GM21529 (cell line): ENCODE results near the gene PRDM9.
"Not testable (repeated sequence)": the region's sequence is repeated elsewhere in the genome, so short reads cannot be mapped to it uniquely, and the experiment has no call there.

Experiments used
- ATAC-seq: cut with Tn5 transposase; IDR thresholded peaks from one replicate; pipeline ENCODE4 v1.9.1; 2021; ENCODE audit not compliant: unreplicated experiment

PRDM9 gene

DNA sequence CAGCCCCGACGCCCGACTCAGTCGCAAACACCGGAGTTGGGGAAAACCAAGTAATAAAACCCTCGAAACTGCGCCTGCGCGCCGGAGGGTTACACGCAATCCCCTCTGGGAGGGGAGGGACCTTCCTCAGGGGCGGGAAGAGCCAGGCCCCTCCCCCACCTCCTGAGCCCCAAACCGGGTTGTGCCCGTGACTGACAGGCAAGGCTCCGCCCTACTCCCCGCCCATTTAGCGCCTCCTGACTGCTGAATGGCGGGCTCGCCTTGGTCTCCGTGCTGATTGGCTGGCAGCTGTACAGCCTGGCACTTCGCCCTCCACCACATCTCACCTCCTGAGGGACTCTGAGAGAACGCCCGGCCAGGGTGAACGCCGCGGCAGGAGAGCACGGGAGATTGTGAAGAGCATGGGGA, at the start of gene PRDM9:
TSS of gene PRDM9 (plus strand) at position 332 of the 408 bp plus-strand sequence. CDS start 1,425 bp downstream, outside the sequence.
- ATAC-seq: no peak

DNA sequence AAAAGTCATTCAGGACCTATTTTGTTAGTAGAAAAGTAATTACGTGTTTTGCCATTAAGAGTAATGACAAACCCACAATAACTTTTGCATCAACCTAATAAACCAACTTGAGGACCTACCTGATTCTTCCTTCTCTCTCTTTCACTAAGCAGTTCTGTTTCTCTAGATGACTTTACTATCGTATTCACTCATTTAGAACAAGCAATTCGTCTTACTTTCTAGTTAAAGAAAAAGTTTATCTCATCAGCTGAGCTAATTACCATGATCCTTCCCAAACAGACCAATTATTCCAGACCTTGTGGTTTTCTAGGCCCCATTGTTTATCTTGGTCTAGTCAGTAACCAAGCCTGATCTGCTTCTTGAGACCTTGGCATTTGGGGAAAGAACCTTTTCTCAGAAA, 49.6 kb upstream of the PRDM9 start:
- ATAC-seq: no peak

DNA sequence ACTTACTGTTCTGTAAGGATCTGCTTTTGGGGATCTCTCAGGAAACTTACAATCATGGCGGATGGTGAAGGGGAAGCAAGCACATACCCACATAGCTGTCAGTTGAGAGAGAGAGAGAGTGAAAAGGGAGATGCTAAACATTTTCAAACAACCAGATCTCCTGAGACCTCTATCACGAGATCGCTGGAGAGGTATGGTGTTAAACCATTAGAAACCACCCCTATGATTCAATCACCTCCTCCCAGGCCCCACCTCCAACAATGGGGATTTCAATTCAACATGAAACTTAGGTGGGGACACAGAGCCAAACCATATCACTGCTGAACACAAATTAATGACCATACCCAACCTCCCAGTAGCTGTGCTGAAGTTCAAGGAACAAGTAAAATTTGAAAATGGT, 48.2 kb upstream of the PRDM9 start:
- no peak for ATAC-seq

DNA sequence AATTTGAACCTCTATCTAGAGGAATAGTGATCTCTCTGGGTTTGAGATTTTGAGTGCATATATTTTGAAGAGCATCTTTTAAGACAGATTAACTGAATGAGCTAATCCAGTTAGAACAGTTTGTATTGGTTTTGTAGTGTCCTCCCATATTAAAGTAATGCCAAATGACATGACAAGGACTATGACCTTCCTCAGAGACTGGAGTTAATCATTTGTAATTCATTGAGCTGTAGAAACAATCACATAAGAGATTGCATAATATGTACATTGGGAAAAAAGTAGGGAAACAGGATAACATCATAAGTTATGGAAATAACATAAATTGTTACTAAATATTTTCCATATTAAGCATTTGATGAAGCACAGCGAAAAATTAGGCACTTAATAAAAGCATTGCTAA, 45.8 kb upstream of the PRDM9 start:
- ATAC-seq: no peak

DNA sequence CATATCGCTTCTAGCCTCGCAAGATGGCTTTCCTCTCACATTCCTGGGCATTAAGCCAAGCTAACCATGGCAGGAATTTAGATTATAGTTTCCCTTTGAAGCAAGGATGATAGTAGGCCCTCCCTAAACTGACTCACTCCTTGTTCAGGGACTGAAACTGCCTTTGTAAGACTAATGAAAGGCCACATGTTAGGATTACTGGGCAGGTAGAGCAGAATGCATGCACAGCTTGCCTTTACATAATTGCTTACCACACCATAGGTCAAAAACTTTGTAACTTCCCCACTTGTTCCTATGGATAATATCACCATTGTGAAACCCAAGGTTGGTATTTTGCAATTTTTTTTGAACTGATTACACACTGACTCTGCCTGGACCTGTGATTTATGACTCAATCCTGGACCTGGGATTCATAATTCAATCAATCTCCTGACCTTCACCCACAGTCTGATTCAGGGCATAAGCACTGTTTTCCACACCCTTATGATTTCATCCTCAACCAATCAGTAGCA, 41.0 kb upstream of the PRDM9 start:
- no peak for ATAC-seq

DNA sequence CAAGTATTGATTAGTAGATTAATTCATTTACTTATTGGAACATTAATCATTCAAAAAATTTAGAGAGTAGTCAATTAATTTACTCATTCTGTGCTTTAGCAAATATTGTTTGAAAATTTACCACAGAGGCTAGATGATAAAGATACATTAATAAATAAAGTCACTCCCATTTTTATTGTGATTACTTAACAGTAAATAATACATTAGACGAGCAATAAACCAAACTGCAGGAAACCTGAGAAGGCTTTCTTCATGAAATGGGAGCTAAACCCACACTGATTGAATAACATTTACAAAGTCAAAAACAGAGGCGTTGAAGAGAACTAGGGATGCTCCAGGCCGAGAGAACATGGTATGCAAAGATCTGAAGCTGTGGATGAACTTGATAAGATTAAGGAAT, 38.8 kb upstream of the PRDM9 start:
- no peak for ATAC-seq

DNA sequence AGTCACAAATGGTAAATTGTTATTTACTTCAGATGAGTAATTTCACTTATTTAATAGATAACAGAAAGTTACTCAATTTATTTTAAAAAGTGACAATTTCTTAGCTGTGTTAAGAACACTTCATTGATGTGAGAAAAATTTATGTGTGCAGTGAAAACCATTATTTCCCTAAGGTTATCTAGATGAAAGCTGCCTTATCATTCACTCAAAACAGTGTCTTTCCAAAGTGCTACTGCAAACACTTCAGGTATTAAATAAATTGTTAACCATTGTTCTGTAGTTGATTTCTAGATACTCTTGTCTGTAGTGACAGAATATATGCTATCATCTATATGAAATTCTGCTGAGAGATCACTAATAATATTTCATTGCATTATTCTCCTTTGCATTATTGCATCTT, 33.5 kb upstream of the PRDM9 start:
- ATAC-seq: no peak

DNA sequence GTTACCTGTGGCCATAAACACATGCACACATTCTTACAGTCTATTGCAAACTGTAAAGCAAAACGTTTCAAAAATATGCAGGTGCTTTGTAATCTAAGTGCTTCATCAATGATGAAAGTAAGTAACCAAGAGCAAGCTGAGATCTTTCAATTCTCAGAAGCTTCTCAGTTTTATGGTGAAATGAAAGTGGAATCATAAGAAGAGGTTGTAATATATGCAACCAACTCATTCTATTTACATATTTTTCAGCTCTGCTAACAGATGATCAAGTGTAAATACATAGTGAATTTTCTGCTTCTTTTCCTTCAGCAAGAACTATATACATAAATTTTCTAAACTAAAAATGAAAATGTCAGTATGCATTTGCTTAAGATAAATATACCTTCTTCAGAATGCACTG, 33.1 kb upstream of the PRDM9 start:
- no peak for ATAC-seq

DNA sequence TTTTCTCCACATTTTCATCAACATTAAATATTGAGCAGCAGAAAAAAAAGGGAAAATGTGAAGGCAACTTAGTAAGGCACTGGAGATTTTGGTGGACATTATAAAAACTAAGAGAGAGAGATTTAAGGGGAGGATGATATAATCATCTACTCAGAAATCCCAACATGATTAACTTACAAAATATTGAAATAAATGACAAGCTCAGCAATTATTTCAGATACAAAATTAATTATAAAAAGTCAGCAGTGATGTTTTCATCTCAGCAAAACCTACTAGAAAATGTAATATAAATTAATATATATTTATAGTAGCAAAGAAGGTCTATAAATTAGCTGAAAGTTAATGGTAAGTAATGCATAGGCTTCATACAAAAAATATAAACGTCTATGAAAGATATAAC, 30.8 kb upstream of the PRDM9 start:
- no peak for ATAC-seq

DNA sequence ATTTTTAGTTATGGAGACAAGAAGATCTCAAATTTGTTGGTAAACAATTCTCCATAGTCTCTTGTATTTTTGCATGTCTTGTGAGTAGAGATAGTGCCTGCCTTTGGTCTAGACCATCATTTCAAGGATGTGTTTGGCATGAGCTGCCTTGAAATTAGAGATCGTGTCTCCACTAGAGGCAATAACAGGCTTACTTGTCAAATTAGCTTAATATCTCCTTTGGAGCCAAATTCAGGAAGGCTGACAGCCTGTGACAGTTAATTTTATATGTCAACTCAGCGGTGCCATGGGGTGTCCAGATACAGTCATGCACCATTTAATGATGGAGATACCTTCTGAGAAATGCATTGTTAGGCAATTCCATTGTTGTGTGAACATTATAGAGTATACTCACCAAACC, 24.8 kb upstream of the PRDM9 start:
- no peak for ATAC-seq

DNA sequence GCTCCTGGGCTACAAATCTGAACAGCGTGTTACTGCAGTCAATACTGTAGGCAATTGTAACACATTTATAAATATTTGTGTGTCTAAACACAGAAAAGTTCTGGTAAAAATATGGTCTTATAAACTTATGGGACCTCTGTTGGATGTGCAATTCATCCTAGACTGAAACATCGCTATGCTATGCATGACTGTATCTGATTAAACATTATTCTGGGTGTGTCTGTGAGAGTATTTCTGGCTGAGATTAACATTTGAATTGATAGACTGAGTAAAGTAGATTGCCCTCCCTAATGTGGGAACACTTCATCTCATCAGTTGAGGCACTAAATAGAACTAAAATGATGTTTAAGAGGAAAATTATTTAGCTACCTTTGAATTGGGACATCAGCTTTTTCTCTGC, 24.3 kb upstream of the PRDM9 start:
- no peak for ATAC-seq

DNA sequence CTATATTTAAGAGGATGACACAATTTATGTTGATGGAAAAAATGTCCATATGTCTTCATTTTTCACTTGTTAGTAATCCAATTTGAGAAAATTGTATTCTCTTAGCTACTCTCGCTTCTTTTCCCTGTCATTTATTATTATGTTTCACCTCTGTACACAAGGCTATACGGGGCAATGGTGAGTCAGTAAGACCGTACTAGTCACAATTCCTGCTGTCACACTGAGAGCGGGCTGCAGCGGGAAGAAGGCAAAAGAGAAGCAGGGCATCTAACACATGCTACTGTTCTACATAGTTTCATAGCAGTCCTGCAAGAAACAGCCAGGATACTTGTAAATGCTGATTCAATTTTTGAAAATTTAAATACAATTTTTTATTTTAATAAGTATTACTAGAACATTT, 23.3 kb upstream of the PRDM9 start:
- no peak for ATAC-seq

DNA sequence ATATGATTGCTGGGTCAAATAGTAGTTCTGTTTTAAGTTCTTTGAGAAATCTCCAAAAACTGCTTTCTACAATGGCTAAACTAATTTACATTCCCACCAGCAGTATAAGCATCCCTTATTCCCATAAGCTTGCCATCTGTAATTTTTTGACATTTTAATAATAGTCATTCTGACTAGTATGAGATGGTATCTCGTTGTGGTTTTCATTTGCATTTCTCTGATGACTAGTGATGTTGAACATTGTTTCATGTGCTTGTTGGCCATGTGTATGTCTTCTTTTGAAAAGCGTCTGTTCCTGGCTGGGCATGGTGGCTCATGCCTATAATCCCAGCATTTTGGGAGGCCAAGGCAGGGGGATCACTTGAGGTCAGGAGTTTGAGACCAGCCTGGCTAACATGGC, 21.2 kb upstream of the PRDM9 start:
- ATAC-seq: not testable (repeated sequence)

DNA sequence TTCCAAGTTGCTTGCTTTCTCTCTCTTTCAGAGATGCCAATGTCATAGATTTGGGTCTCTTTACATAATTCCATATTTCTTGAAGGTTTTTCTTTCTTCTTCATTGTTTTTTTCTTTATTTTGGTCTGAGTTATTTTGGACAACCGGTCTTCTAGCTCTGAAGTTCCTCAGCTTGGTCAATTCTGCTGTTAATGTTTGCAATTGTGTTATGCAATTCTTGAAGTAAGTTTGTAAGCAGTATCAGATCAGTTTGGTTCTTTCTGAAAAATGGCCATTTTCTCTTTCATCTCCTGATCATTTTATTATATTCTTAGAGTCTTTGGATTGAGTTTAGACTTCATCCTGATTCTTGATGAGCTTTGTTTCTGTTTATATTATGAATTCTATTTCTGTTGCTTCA, 16.4 kb upstream of the PRDM9 start:
- ATAC-seq: no peak

DNA sequence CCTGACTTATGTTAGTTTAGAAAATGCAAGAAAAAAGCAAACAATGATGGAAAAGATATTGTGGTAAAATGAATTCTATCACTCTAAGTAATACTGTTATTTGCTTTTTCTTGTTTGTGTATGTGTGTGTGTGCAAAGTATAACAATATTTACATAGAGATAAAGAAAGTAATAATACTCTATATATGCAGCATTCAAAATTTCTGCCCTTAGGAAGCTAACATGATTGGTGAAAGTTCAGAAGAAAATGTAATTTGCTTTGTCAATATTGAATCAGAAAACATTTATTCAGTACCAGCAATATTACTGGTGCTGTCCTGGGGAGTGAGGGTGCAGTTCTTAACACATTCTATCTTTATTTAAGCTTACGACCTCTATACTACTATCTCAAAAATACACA, 12.9 kb upstream of the PRDM9 start:
- ATAC-seq: no peak

DNA sequence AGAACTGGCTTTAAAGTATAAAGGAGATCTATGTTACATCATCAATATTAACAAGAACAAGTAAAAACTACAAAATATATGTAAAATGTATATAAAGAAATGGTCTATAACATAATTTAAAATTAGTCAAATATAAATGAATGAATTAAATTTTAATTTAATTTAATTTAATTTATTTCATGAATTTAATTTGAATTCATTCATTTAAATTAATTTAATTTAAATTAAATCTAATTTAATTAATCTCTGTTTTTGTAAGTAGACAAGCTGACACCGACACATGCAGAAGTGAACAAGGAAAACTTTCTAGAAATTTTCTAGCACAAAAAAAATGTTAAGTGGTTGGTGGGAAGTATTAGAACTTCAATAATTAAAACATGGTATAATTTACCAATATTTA, 10.8 kb upstream of the PRDM9 start:
- no peak for ATAC-seq

DNA sequence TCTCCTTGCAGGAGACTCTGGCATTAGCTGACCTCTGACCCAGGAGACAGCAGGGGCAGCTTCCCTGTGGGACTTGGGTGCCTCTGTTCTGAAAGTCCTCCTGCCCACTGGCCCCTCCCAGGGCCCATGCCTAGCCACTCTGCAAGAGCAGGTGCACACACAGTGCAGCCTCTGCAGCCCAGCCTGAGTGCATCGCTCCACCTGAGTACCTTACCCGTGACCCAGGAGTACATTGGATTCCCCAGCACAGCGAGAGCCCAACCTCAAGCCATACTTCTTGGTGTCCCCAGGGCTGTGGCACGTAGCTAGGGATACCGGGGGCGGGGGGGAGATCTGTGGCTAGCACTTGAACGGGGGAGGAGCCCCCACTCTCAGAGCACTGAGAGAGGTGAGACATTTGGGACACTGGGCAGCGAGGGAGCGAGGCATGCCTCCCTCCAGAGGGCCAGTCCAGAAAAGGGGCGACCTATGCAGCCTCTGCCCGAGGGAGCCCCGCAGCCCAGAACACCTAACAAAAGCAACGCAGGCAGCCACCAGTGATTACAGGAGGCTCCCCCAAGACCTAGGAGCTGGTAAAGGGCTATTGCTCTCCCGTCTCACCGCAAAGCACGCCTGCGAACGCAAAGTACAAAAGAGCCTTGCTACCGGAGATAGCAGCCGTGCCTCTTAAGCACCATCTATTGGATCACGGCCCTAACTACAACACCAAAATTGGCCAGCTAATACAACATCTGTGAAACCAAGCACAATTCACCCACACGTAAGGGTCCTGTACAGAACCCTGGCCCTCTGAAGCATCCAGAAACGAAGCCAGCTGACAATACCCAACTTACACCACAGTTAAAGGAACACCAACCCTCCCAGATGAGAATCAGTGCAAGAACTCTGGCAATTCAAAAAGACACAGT, 826 bp upstream of the PRDM9 start:
- ATAC-seq: no peak

DNA sequence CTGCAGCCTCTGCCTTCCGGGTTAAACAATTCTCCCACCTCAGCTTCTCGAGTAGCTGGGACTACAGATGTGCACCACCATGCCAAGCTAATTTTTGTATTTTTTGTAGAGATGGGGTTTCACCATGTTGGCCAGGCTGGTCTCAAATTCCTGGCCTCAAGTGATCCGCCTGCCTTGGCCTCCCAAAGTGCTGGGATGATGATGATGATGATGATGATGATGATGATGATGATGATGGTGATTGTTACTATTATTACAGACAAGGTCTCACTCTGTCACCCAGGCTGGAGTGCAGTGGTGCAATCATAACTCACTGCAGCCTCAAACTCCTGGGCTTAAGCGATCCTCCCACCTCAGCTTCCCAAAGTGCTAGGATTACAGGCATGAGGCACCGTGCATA, 3.0 kb downstream of the PRDM9 start:
- not testable (repeated sequence) for ATAC-seq

DNA sequence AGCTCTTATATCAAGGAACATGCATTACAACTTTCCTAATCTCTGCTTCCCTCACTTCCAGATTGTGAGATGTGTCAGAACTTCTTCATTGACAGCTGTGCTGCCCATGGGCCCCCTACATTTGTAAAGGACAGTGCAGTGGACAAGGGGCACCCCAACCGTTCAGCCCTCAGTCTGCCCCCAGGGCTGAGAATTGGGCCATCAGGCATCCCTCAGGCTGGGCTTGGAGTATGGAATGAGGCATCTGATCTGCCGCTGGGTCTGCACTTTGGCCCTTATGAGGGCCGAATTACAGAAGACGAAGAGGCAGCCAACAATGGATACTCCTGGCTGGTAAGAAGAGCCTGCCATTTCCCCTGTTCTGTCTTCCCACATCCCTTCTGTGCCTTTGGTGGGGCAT, 15.1 kb downstream of the PRDM9 start:
- no peak for ATAC-seq

DNA sequence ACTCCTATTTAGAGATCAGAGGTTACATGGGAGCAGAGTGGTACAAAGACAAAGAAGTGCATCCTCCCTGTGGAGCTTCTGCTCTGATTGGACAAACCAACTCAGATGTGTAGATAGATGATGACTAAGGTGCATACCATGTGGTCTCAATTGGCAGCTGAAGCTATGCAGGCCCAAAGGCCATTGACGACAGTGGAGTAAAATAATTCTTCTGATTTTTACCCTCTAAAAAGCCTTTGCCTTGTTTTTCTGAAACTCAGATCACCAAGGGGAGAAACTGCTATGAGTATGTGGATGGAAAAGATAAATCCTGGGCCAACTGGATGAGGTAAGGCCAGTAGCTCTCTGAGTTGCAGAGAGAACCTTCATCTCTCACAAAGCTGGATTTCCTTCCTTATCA, 15.6 kb downstream of the PRDM9 start:
- no peak for ATAC-seq

DNA sequence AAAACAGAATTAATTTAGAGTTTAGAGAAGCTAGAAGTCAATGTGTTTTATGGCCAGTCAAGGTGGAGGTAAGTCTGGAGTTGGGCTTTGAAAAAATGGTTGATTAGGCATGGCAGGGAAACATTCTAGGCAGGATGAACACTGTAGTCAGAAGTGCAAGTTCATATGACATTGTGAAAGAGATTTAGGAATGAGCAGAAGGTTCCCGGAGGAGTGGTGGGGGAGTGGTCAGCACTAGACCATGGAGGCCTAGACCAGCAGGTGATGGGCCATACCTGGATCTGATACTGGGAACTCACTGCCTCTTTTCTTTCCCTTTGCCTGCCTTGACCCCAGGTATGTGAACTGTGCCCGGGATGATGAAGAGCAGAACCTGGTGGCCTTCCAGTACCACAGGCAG, 16.6 kb downstream of the PRDM9 start:
- ATAC-seq: no peak

DNA sequence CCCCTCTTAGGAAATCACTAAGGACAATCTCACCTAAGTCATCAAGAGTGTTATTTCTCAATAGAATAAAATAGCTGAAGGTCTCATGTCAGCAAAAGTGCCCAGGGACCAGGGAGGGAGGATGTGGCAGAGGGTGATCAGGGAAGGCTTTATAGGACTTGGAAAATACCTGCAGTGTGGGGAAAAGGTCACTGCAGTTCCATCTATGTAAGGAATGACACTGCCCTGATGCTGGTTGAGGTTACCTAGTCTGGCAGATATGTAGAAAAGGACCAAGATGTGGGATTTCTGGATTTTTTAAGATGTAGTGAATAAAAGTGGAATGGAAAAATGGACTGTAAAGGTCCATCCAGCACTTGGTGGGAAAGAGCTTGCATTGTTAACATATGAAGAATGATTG, 18.3 kb downstream of the PRDM9 start:
- no peak for ATAC-seq

DNA sequence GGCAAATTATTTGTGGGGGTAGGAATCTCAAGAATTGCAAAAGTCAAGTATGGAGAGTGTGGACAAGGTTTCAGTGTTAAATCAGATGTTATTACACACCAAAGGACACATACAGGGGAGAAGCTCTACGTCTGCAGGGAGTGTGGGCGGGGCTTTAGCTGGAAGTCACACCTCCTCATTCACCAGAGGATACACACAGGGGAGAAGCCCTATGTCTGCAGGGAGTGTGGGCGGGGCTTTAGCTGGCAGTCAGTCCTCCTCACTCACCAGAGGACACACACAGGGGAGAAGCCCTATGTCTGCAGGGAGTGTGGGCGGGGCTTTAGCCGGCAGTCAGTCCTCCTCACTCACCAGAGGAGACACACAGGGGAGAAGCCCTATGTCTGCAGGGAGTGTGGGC, 19.2 kb downstream of the PRDM9 start:
- not testable (repeated sequence) for ATAC-seq
